ENCODE measurements around the gene CD52. TPM values are rescaled to one million over a fixed set of nuclear protein-coding genes. Genes with fewer than 3 reads are reported as not detected.

The CD52 gene
- total RNA-seq, 2 donors from 2014 or later = 4.9 to 5.8 TPM

DNA sequence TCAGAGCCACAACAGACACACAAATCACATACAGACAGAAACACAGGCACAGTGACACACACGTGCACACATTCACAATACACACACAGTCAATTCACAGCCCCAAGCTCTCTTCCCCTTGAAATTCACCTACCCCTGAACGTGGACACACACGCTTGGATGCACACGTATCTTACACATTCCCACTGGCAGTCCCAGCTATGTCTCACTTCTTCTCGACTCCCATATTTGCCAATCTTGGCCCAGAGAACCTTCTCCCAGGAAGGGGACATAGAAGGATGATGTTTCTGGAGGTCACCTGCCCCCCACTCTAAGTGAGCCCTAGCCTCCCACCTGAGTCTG is 34.6 kb downstream of the CD52 start:
- no peak for DNase-seq (ENCODE audit: low spot score)
- no peak overlapping the region for H3K4me3 ChIP-seq
- TF ChIP-seq, protein P1, sequence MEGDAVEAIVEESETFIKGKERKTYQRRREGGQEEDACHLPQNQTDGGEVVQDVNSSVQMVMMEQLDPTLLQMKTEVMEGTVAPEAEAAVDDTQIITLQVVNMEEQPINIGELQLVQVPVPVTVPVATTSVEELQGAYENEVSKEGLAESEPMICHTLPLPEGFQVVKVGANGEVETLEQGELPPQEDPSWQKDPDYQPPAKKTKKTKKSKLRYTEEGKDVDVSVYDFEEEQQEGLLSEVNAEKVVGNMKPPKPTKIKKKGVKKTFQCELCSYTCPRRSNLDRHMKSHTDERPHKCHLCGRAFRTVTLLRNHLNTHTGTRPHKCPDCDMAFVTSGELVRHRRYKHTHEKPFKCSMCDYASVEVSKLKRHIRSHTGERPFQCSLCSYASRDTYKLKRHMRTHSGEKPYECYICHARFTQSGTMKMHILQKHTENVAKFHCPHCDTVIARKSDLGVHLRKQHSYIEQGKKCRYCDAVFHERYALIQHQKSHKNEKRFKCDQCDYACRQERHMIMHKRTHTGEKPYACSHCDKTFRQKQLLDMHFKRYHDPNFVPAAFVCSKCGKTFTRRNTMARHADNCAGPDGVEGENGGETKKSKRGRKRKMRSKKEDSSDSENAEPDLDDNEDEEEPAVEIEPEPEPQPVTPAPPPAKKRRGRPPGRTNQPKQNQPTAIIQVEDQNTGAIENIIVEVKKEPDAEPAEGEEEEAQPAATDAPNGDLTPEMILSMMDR (IDR thresholded peaks at IDR 0.05) = no peak
- no peak overlapping the region for H3K27ac ChIP-seq
- H3K36me3 ChIP-seq = no peaks in the 10 kb centered on the region
- no peaks in the 10 kb centered on the region for H3K4me1 ChIP-seq
- no peaks in the 10 kb centered on the region for H3K9me3 ChIP-seq
- no peaks in the 10 kb centered on the region for H3K27me3 ChIP-seq

DNA sequence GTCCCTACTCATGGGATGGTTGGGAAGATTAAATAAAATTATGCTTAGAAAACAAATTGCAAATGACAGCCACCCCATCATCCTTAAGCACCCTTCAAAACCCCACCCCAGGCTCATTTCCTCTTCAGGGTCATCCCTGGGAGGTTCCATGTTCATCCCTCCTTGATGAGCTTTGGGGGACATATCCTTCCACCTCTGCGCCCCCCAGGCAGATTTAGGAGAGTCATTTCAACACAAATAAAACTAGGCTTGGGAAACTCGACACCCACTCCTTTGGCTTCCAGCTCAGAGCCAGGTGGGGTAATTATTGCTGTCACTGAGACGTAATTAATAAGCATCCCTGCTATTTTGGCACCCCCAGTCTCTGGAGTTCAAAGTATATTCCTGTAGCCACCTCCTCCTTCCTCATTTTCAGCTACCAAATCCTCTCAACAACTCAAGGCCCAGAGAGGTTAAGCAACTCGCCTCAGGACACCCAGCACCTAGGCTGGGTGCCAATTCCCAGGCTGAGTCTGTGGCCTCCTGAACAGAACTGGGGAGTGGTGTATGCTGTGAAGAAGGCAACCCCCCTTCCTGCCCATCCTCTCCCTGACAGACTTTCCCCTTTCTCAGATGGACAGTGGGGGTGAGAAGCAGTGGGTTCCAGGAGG is 35.6 kb downstream of the CD52 start:
- Histone ChIP-seq H3K4me1 (no peaks in the 10 kb centered on the region), H3K27me3 (no peaks in the 10 kb centered on the region), H3K27ac (no peak overlapping the region), H3K4me3 (no peak overlapping the region), H3K9me3 (no peaks in the 10 kb centered on the region), H3K36me3 (no peaks in the 10 kb centered on the region)
- DNase-seq (ENCODE audit: low spot score) = no peak
- TF ChIP-seq, protein P1 (IDR thresholded peaks at IDR 0.05) = no peak

DNA sequence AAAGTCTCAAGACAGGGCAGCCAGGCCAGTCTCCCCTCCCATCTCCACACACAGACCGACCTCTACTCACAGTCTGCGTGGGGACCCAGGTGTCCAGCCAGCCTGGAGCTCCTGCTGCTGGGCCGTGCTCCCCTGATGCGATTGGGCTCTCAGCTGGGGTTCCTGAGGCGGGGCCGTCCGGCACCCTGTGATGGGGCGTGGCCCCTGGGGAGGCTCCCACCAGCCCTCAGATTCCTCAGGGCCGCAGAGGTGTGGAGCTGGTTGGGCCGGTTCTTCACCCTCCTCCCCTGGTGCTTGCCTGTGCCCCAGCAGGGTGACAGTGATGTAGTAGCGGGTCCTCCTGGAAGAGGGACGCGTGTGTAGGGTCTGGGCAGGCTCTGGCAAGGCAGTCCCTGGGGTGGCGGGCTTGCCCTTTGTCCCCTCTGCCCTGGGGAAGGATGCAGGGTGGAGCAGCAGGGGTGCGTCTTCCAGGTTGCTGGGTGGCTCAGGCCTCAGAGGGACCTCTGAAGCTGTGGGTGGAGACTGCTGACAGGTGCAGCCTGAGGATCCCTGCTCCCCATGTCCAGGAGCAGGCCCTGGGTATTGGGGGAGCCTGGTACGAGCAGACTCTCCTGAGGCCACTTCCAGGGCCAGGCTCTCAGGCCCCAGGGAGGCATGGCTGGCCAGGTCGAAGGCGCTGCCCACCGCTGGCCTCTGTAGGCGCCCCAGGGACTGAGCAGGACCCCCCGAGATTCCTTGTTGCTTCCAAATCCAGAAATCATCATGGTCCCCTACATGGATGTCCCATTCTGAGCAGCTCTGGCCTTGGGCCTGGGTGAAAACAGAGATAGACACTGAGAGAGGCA is 36.4 kb downstream of the CD52 start, which contains the start of gene CRYBG2:
TSS of gene CRYBG2 (minus strand) at position 155 of the 845 bp plus-strand sequence. CDS start 7,473 bp downstream, outside the sequence.
- Histone ChIP-seq H3K27me3 (peaks cover 0 to 5% of the 10 kb centered on the region in 2 donors), H3K27ac (no peak within 1 kb of the TSS), H3K4me1 (no peaks in the 10 kb centered on the region), H3K9me3 (no peaks in the 10 kb centered on the region), H3K36me3 (no peaks in the 10 kb centered on the region), H3K4me3 (no peak within 1 kb of the TSS)
- TF ChIP-seq, protein P1 (IDR thresholded peaks at IDR 0.05) = no peak
- DNase-seq (ENCODE audit: low spot score) = no peak

DNA sequence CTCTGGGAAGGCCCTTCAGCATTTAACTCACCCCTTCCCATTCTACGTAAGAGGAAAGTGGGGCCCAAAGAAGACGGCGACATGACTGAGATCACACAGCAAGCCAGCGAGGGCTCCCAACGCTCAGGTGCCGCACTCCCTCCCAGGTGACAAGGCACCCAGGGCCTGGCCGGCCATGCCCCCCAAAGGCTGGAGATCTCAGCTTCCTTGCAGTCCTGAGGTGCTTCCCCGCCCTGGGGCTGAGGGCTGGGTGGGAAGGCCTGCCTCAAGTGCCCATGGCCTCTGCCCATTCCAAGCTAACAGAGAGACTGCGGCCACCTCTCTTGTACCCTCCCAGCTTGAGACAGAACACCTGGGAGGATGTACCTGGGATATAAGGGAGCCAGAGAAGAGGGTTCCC is 37.2 kb downstream of the CD52 start:
- TF ChIP-seq, protein P1 (IDR thresholded peaks at IDR 0.05) = no peak
- Histone ChIP-seq H3K4me3 (no peak overlapping the region), H3K27me3 (peaks cover 0 to 6% of the 10 kb centered on the region in 2 donors), H3K36me3 (no peaks in the 10 kb centered on the region), H3K9me3 (no peaks in the 10 kb centered on the region), H3K4me1 (peaks cover 0 to 2% of the 10 kb centered on the region in 2 donors), H3K27ac (no peak overlapping the region)
- DNase-seq (ENCODE audit: low spot score) = no peak

DNA sequence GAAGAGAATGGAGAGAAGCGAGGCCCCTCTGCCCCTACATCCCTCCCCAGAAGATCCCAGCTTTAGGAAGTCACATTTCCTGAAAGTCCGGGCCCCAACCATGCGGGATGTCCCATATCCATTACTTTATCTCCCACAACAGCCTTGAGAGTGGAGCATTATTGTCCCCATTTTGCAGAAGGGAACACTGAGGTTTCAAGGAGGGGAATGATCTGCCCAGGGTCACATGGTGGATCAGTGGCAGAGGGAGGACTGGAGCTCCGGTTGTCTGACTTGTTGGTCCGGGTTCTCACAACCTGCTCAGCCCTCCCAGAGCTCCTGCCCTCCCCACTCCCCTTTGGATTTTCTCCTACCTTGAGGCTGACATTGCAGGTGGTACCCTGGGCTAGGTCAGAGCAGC is 38.3 kb downstream of the CD52 start:
- no peaks in the 10 kb centered on the region for H3K36me3 ChIP-seq
- H3K27me3 ChIP-seq = peaks cover 11 to 14% of the 10 kb centered on the region in 2 donors
- H3K4me3 ChIP-seq = no peak overlapping the region
- no peak for DNase-seq (ENCODE audit: low spot score)
- no peaks in the 10 kb centered on the region for H3K9me3 ChIP-seq
- TF ChIP-seq, protein P1 (IDR thresholded peaks at IDR 0.05) = no peak
- H3K27ac ChIP-seq = no peak overlapping the region
- H3K4me1 ChIP-seq = peaks cover 0 to 14% of the 10 kb centered on the region in 2 donors
